Endothelial cell of umbilical vein (primary cell): ENCODE data around the gene PEX7. TPM values are rescaled to one million over a fixed set of nuclear protein-coding genes. Genes with fewer than 3 reads are reported as not detected.

Experiments
- BruUV-seq: library from RNA; stranded (reverse); fragments of 400-500 nt; replicated peaks from 2 replicates; lab custom pipeline; 2021; lab: Mats Ljungman, UMichigan
- CTCF ChIA-PET: fragments of 300-600, 350-600 bp; sonication (Branson Sonifier 250); formaldehyde crosslinking; loops from one replicate; lab custom pipeline; 2021; ENCODE audit warnings: antibody characterized with exemption, inconsistent platforms; lab: Charles Lee
- POLR2A ChIA-PET: fragments of 300-600, 350-600 bp; sonication (Branson Sonifier 250); formaldehyde crosslinking; loops from one replicate; lab custom pipeline; 2021; ENCODE audit warnings: antibody characterized with exemption, inconsistent platforms; lab: Charles Lee
- DNase-seq: peaks from one replicate; pipeline ENCODE4 v3.0.0-alpha.2; 2011; ENCODE audit warnings: low read depth, low spot score
- FAIRE-seq: peaks from 2 replicates; lab custom pipeline; 2011; peaks lifted over from hg19 to GRCh38; lab: Jason Lieb, UNC
- H2AFZ ChIP-seq: 2 replicates; pipeline ENCODE4 v1.6.0; 2012; ENCODE audit warnings: low read depth, low read length, control low read depth, inconsistent platforms
- H3K27ac ChIP-seq: 2 replicates; pipeline ENCODE4 v1.5.1; 2011; ENCODE audit warnings: low read depth, mild to moderate bottlenecking, control low read depth, low read length, moderate library complexity; ENCODE audit not compliant: insufficient read depth
- H3K27me3 ChIP-seq, 2 experiments: 2 replicates each; pipeline versions ENCODE4 v1.6.0 to v1.6.1; 2011; ENCODE audit warnings: low read length in 2 of 2, mixed read lengths in 1 of 2; ENCODE audit not compliant: control insufficient read depth in 2 of 2, insufficient read depth in 2 of 2
- H3K36me3 ChIP-seq, 2 experiments: 2 replicates in 1 of 2; 3 replicates in 1 of 2; pipeline ENCODE4 v1.5.1; 2011; ENCODE audit warnings: low read length in 2 of 2, mild to moderate bottlenecking in 1 of 2, moderate library complexity in 1 of 2; ENCODE audit not compliant: control insufficient read depth in 2 of 2, insufficient read depth in 2 of 2; ENCODE audit errors: extremely low read depth in 1 of 2
- H3K4me1 ChIP-seq: 3 replicates; pipeline ENCODE4 v1.5.1; 2011; ENCODE audit warnings: mild to moderate bottlenecking, low read length; ENCODE audit not compliant: control insufficient read depth, insufficient read depth; ENCODE audit errors: extremely low read depth
- H3K4me2 ChIP-seq: 2 replicates; pipeline ENCODE4 v1.6.1; 2011; ENCODE audit warnings: low read length, control low read depth, mixed read lengths; ENCODE audit not compliant: insufficient read depth
- H3K4me3 ChIP-seq, 3 experiments: fragments of 200-600 bp in 1 of 3; sonication (generic), shearing (Covaris generic) in 1 of 3; replicated peaks in 1 of 3; 2 replicates each; pipeline ENCODE4 v1.5.1; 2011 to 2016; ENCODE audit warnings: control low read depth in 3 of 3, low read length in 3 of 3, mild to moderate bottlenecking in 2 of 3, inconsistent platforms in 1 of 3, low read depth in 1 of 3, moderate library complexity in 1 of 3; ENCODE audit not compliant: insufficient read depth in 1 of 3
- H3K79me2 ChIP-seq: 2 replicates; pipeline ENCODE4 v1.6.0; 2012; ENCODE audit warnings: low read length, inconsistent platforms; ENCODE audit not compliant: control insufficient read depth, insufficient read depth
- H3K9ac ChIP-seq: replicated peaks from 2 replicates; pipeline ENCODE3; 2011; ENCODE audit warnings: low read length, control low read depth; ENCODE audit not compliant: insufficient read depth; ENCODE audit errors: extremely low read depth
- H3K9me1 ChIP-seq: replicated peaks from 3 replicates; pipeline ENCODE4 v1.6.0; 2011; ENCODE audit warnings: mild to moderate bottlenecking, low read length; ENCODE audit not compliant: control insufficient read depth, insufficient read depth; ENCODE audit errors: extremely low read depth
- H3K9me3 ChIP-seq: replicated peaks from 2 replicates; pipeline ENCODE4 v1.5.1; 2012; ENCODE audit warnings: low read length, inconsistent platforms; ENCODE audit not compliant: control insufficient read depth, insufficient read depth
- H4K20me1 ChIP-seq: replicated peaks from 2 replicates; pipeline ENCODE3; 2011; ENCODE audit warnings: mild to moderate bottlenecking, low read length; ENCODE audit not compliant: control insufficient read depth, insufficient read depth; ENCODE audit errors: extremely low read depth
- EZH2 ChIP-seq: IDR thresholded peaks from 2 replicates; pipeline ENCODE4 v1.6.1; 2012; ENCODE audit warnings: borderline replicate concordance, low read depth, mild to moderate bottlenecking, moderate library complexity, low read length, inconsistent platforms; ENCODE audit not compliant: severe bottlenecking
- FOS ChIP-seq: IDR thresholded peaks from 2 replicates; pipeline ENCODE4 v1.6.1; 2011; ENCODE audit warnings: mild to moderate bottlenecking, low read length, moderate library complexity, borderline replicate concordance; ENCODE audit not compliant: insufficient read depth
- GATA2 ChIP-seq: IDR thresholded peaks from 2 replicates; pipeline ENCODE4 v1.7.0; 2011; ENCODE audit warnings: low read depth, mild to moderate bottlenecking, moderate library complexity, mixed read lengths, low read length; ENCODE audit not compliant: insufficient read length, insufficient read depth
- JUN ChIP-seq: IDR thresholded peaks from 2 replicates; pipeline ENCODE4 v1.6.1; 2011; ENCODE audit warnings: borderline replicate concordance, low read depth; ENCODE audit not compliant: insufficient read length, insufficient read depth
- MYC ChIP-seq: IDR thresholded peaks from one replicate; pipeline ENCODE4 v1.6.1; 2011; ENCODE audit warnings: mild to moderate bottlenecking, low read depth, low read length
- POLR2A ChIP-seq: IDR thresholded peaks from 2 replicates; pipeline ENCODE4 v1.6.1; 2012; ENCODE audit warnings: low read depth, mild to moderate bottlenecking, control low read depth, low read length
- POLR2AphosphoS5 ChIP-seq: IDR thresholded peaks from 2 replicates; pipeline ENCODE4 v1.6.1; 2012; ENCODE audit warnings: low read depth, mild to moderate bottlenecking, control low read depth, low read length, moderate library complexity; ENCODE audit not compliant: insufficient read depth
- dilution Hi-C: fragments of 300-500 bp; cut with MboI; formaldehyde crosslinking; loops from one replicate; pipeline ENCODE4 v1.15.0; 2019; ENCODE audit warnings: low sequenced_read_pairs; ENCODE audit not compliant: extremely low pct_ligation_motif_present
- intact Hi-C: fragments of 100-400 bp; cut with micrococcal nuclease; formaldehyde crosslinking; loops from one replicate; pipeline ENCODE4 v1.10.0; 2022
- polyA plus RNA-seq, 4 experiments: library from polyadenylated mRNA; depleted of rRNA in 3 of 4; stranded (reverse) in 3 of 4; unstranded in 1 of 4; fragments of >200 nt; gene quantifications; 2 replicates each; pipeline versions ENCODE4 v1.2.1 to v1.2.3, GENCODE V29; 2011 to 2012; ENCODE audit warnings: missing spikeins in 1 of 4
- total RNA-seq: library from RNA; stranded (reverse); gene quantifications from 2 replicates; pipeline ENCODE4 v1.2.3, GENCODE V29; 2021
- TF ChIP-seq, protein P1 (sequence below): IDR thresholded peaks from 2 replicates; pipeline ENCODE4 v1.6.1; 2011; ENCODE audit not compliant: insufficient read depth, insufficient read length

The PEX7 gene
- total and polyA plus RNA-seq, 2 donors (not counting 3 experiments of a cell fraction or from before 2014, with no cell fraction given) = 3.7 to 5.7 TPM

DNA sequence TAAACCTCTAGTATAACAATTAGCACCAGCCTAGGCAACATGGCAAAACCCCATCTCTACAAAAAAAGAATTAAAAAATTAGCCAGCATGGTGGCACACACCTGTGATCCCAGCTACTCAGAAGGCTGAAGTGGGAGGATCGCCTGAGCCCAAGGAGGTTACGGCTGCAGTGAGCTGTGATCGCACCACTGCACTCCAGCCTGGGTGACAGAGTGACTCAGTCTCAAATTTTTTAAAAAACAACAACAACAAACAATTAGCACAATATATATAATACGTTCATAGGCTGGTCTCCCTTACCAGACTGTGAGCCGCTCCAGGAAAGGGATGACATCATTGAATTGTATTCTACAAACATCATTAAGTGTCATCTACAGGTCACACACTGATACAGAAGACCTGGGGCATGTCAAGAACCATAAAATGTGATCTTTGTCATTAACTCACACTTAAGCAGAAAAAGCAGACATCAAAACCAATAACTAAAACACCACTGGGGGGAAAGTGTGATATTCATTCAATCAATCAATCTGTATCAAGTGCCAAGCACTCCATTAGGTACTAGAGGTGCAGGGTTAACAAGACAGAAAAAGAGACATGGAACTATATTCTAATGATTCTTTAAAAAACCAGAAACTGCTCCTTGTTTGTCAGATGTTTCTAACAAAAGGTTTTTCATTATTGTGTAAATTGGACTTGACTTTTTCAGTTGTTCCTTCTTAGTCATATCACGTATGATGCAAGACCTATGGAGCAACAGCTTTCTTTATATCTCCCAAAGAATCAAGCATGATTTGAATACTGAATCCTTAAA lies 48.0 kb upstream of the PEX7 start:
- ChIA-PET CTCF (interaction anchor here (2.0 kb wide), 1 partner anchor 18 kb away, joined by 16 read pairs; the partner anchor contains the start of gene MAP3K5), POLR2A (no interaction called here)
- Histone ChIP-seq H3K4me1 (no peaks in the 10 kb centered on the region), H3K9me1 (no peaks in the 10 kb centered on the region), H4K20me1 (no peaks in the 10 kb centered on the region), H3K27ac (no peak overlapping the region), H3K79me2 (no peaks in the 10 kb centered on the region), H2AFZ (no peak overlapping the region), H3K27me3 (no peaks in the 10 kb centered on the region), H3K9ac (no peak overlapping the region), H3K4me3 (no peak overlapping the region), H3K36me3 (no peaks in the 10 kb centered on the region), H3K4me2 (no peak overlapping the region), H3K9me3 (no peaks in the 10 kb centered on the region)
- TF ChIP-seq POLR2A (no peak), EZH2 (no peak), FOS (no peak), JUN (peak; percentile 3), MYC (no peak), GATA2 (no peak), POLR2AphosphoS5 (no peak)
- TF ChIP-seq, protein P1, sequence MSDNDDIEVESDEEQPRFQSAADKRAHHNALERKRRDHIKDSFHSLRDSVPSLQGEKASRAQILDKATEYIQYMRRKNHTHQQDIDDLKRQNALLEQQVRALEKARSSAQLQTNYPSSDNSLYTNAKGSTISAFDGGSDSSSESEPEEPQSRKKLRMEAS = no peak
- DNase-seq (peak; percentile 19), FAIRE-seq (no peak)
- BruUV-seq = no TSS peak
- dilution Hi-C loops (no loop called here), intact Hi-C loops (no loop called here)
